HepG2 (cell line): Measurements from ENCODE around the gene ZFAND2B.

ENCODE experiments used
- CHD4 ChIP-seq: fragments of 200-600 bp; sonication (generic); IDR thresholded peaks from 2 replicates; pipeline ENCODE4 v1.7.0; 2017; ENCODE audit warnings: mild to moderate bottlenecking, low read length, borderline replicate concordance
- EZH2 ChIP-seq: conservative IDR thresholded peaks from 2 replicates; pipeline ENCODE4 v1.6.1; 2012; ENCODE audit warnings: mild to moderate bottlenecking, low read depth, low read length, moderate library complexity
- MXI1 ChIP-seq: IDR thresholded peaks from 3 replicates; pipeline ENCODE4 v1.6.1; 2012; ENCODE audit warnings: low read depth, low read length, inconsistent platforms, borderline replicate concordance
- NR2F6 ChIP-seq, 2 experiments: IDR thresholded peaks; 2 replicates each; pipeline ENCODE4 v1.6.1; 2016; ENCODE audit warnings: antibody characterized with exemption in 1 of 2, mild to moderate bottlenecking in 1 of 2
- POLR2A ChIP-seq, 2 experiments: IDR thresholded peaks; 2 replicates each; pipeline ENCODE4 v1.6.1; 2011; ENCODE audit warnings: low read depth in 2 of 2, low read length in 2 of 2, mild to moderate bottlenecking in 1 of 2, moderate library complexity in 1 of 2; ENCODE audit not compliant: insufficient read depth in 1 of 2
- PTBP1 ChIP-seq: fragments of 200-400 bp; formaldehyde crosslinking; IDR thresholded peaks from 2 replicates; pipeline ENCODE4 v1.6.1; 2018; ENCODE audit warnings: low read length, low read depth; ENCODE audit not compliant: poor library complexity, severe bottlenecking
- SP1 ChIP-seq, 2 experiments: fragments of 450-650 bp in 1 of 2; sonication (generic) in 1 of 2; formaldehyde crosslinking in 1 of 2; IDR thresholded peaks; 2 replicates each; pipeline versions ENCODE4 v1.4.0 to v1.6.1; 2016 to 2020; ENCODE audit warnings: missing genetic modification reagents in 1 of 2
- ZNF10 ChIP-seq: sonication (generic); formaldehyde crosslinking; IDR thresholded peaks from 2 replicates; pipeline ENCODE4 v1.4.0; 2020; ENCODE audit warnings: mild to moderate bottlenecking, low read depth, missing genetic modification reagents, borderline replicate concordance
- ZNF562 ChIP-seq: sonication (generic); formaldehyde crosslinking; IDR thresholded peaks from 2 replicates; pipeline ENCODE4 v1.8.0; 2022; ENCODE audit warnings: missing genetic modification reagents, borderline replicate concordance
- ZNF564 ChIP-seq: sonication (generic); formaldehyde crosslinking; IDR thresholded peaks from 2 replicates; pipeline ENCODE4 v1.8.1; 2023; ENCODE audit warnings: mild to moderate bottlenecking, missing genetic modification reagents
- ZNF788 ChIP-seq: sonication (generic); formaldehyde crosslinking; IDR thresholded peaks from 2 replicates; pipeline ENCODE4 v1.5.0; 2020; ENCODE audit warnings: mild to moderate bottlenecking, missing genetic modification reagents, borderline replicate concordance
- ZNF891 ChIP-seq: sonication (generic); formaldehyde crosslinking; IDR thresholded peaks from 2 replicates; pipeline ENCODE4 v1.5.0; 2020; ENCODE audit warnings: mild to moderate bottlenecking, missing genetic modification reagents
- TF ChIP-seq, protein P1 (sequence below): sonication (generic); formaldehyde crosslinking; IDR thresholded peaks from 2 replicates; pipeline ENCODE4 v1.4.0; 2020; ENCODE audit warnings: mild to moderate bottlenecking, missing genetic modification reagents
- TF ChIP-seq, protein P2 (sequence below): sonication (generic); formaldehyde crosslinking; IDR thresholded peaks from 2 replicates; pipeline ENCODE4 v1.8.0; 2022; ENCODE audit warnings: missing genetic modification reagents, low read depth, mild to moderate bottlenecking, borderline replicate concordance

DNA sequence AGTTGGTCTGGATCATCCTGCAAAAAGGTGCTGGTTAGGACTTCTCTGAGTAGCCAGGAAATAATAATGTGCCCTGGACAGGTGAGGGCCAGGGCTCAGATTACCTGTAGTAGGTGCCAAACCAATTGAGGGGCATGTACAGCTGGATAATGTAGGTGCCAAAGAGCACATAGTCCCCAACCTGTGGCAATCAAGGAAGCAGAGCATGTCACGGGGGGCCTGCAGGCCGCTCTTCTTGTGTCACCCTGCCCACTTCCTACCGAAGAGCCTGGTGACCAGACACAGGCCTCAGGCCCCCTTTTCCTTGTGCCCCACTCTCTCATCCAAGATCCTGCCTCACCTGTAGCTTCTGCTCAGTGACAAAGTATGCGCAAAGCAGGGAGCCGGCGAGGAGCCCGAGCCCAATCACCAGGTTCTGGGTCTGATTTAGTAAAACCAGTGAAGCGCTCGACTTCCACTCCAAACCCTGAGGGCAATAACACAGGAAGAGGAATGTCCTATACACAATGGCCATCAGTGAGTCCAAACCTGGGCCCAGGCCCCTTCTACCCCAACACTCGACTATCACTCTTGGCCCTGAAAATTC, 7.0 kb downstream of the ZFAND2B start:
- TF ChIP-seq, protein P1, sequence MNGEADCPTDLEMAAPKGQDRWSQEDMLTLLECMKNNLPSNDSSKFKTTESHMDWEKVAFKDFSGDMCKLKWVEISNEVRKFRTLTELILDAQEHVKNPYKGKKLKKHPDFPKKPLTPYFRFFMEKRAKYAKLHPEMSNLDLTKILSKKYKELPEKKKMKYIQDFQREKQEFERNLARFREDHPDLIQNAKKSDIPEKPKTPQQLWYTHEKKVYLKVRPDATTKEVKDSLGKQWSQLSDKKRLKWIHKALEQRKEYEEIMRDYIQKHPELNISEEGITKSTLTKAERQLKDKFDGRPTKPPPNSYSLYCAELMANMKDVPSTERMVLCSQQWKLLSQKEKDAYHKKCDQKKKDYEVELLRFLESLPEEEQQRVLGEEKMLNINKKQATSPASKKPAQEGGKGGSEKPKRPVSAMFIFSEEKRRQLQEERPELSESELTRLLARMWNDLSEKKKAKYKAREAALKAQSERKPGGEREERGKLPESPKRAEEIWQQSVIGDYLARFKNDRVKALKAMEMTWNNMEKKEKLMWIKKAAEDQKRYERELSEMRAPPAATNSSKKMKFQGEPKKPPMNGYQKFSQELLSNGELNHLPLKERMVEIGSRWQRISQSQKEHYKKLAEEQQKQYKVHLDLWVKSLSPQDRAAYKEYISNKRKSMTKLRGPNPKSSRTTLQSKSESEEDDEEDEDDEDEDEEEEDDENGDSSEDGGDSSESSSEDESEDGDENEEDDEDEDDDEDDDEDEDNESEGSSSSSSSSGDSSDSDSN, result no peak
- TF ChIP-seq ZNF788 (CRISPR knock-in tag) (no peak), ZNF10 (CRISPR knock-in tag) (no peak), ZNF562 (CRISPR knock-in tag) (no peak), CHD4 (no peak), MXI1 (no peak), EZH2 (no peak), SP1 (IDR thresholded peaks at IDR 0.05) (no peak), SP1 (CRISPR knock-in tag; IDR thresholded peaks at IDR 0.05) (no peak), NR2F6 (IDR thresholded peaks at IDR 0.05) (no peak), NR2F6 (CRISPR knock-in tag; IDR thresholded peaks at IDR 0.05) (no peak), ZNF891 (CRISPR knock-in tag) (no peak), PTBP1 (no peak), POLR2A (IDR thresholded peaks at IDR 0.05; ENCODE audit: insufficient read depth in 1 of 2, low read depth in 2 of 2, low read length in 2 of 2) (no peak), ZNF564 (CRISPR knock-in tag) (no peak)
- TF ChIP-seq, protein P2, sequence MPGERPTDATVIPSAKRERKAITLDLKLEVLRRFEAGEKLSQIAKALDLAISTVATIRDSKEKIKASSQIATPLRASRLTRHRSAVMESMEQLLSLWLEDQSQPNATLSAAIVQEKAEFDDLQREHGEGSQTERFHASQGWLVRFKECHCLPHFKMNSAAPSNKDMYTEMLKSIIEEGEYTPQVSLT (CRISPR knock-in tag), result no peak
